Ascending aorta (tissue), 2 donors: ENCODE measurements around the gene CCDC50. TPM values are rescaled to one million over a fixed set of nuclear protein-coding genes. Genes with fewer than 3 reads are reported as not detected.

ENCODE experiments used
- DNase-seq, 2 donors: peaks; one replicate each; pipeline ENCODE4 v3.0.0-alpha.2; 2019; ENCODE audit warnings: low spot score in 2 of 2
- H3K27ac ChIP-seq, 2 donors: fragments of 200-600 bp; sonication (generic); one replicate each; pipeline ENCODE4 v1.5.1; 2016 to 2017; ENCODE audit warnings: mild to moderate bottlenecking in 1 of 2
- H3K27me3 ChIP-seq: fragments of 200-600 bp; sonication (generic); one replicate; pipeline ENCODE4 v1.5.1; 2017
- H3K36me3 ChIP-seq, 2 donors: fragments of 200-600 bp; sonication (generic); one replicate each; pipeline ENCODE4 v1.5.1; 2016
- H3K4me1 ChIP-seq, 2 donors: fragments of 200-600 bp; sonication (generic); one replicate each; pipeline ENCODE4 v1.5.1; 2016 to 2017; ENCODE audit warnings: mild to moderate bottlenecking in 1 of 2
- H3K4me3 ChIP-seq, 2 donors: fragments of 200-600 bp; sonication (generic); one replicate each; pipeline ENCODE4 v1.5.1; 2016 to 2017; ENCODE audit warnings: mild to moderate bottlenecking in 1 of 2
- H3K9me3 ChIP-seq, 2 donors: fragments of 200-600 bp; sonication (generic); one replicate each; pipeline ENCODE4 v1.5.1; 2016
- intact Hi-C: fragments of 100-400 bp; cut with DNase I; formaldehyde crosslinking; loops from one replicate; pipeline ENCODE4 v1.15.1; 2023
- total RNA-seq: library from RNA; depleted of rRNA; stranded (reverse); fragments of >200 nt; gene quantifications from one replicate; pipeline ENCODE4 v1.1.0, GENCODE V29; 2016
- TF ChIP-seq, protein P1 (sequence below), 3 experiments: fragments of 200-600 bp in 2 of 3; fragments of 450-650 bp in 1 of 3; sonication (generic) in 2 of 3; IDR thresholded peaks; one replicate each; pipeline ENCODE4 v1.5.1; 2016 to 2019; ENCODE audit warnings: antibody characterized with exemption in 3 of 3, mild to moderate bottlenecking in 1 of 3, moderate library complexity in 1 of 3

The CCDC50 gene
- total RNA-seq, 1 donor from 2014 or later, result 82.8 TPM

GRCh38 chr3:191424881-191425280 lies 95.7 kb downstream of the CCDC50 start:
- H3K9me3 ChIP-seq, result no peaks in the 10 kb centered on the region
- H3K27me3 ChIP-seq, result no peaks in the 10 kb centered on the region
- H3K36me3 ChIP-seq, result no peaks in the 10 kb centered on the region
- TF ChIP-seq, protein P1, sequence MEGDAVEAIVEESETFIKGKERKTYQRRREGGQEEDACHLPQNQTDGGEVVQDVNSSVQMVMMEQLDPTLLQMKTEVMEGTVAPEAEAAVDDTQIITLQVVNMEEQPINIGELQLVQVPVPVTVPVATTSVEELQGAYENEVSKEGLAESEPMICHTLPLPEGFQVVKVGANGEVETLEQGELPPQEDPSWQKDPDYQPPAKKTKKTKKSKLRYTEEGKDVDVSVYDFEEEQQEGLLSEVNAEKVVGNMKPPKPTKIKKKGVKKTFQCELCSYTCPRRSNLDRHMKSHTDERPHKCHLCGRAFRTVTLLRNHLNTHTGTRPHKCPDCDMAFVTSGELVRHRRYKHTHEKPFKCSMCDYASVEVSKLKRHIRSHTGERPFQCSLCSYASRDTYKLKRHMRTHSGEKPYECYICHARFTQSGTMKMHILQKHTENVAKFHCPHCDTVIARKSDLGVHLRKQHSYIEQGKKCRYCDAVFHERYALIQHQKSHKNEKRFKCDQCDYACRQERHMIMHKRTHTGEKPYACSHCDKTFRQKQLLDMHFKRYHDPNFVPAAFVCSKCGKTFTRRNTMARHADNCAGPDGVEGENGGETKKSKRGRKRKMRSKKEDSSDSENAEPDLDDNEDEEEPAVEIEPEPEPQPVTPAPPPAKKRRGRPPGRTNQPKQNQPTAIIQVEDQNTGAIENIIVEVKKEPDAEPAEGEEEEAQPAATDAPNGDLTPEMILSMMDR (IDR thresholded peaks at IDR 0.05), result no peak
- intact Hi-C loops, result no loop called here
- no peaks in the 10 kb centered on the region for H3K4me1 ChIP-seq
- no peak for DNase-seq
- no peak overlapping the region for H3K4me3 ChIP-seq
- no peak overlapping the region for H3K27ac ChIP-seq

DNA sequence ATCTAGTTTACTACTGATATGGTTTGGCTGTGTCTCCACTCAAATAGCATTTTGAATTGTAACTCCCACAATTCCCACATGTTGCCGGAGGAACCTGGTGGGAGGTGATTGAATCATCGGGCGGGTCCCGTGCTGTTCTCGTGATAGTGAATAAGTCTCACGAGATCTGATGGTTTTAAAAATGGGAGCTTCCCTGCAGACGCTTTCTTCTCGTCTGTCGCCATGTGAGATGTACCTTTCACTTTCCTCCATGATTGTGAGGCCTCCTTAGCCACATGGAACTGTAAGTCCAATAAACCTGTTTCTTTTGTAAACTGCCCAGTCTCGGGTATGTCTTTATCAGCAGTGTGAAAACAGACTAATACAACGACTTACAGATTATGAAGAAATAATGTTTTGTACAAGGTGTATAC lies 96.1 kb downstream of the CCDC50 start:
- intact Hi-C loops, result no loop called here
- Histone ChIP-seq H3K36me3 (no peaks in the 10 kb centered on the region), H3K9me3 (no peaks in the 10 kb centered on the region), H3K4me3 (no peak overlapping the region), H3K27ac (no peak overlapping the region), H3K27me3 (no peaks in the 10 kb centered on the region), H3K4me1 (no peaks in the 10 kb centered on the region)
- TF ChIP-seq, protein P1 (IDR thresholded peaks at IDR 0.05), result no peak
- no peak for DNase-seq

DNA sequence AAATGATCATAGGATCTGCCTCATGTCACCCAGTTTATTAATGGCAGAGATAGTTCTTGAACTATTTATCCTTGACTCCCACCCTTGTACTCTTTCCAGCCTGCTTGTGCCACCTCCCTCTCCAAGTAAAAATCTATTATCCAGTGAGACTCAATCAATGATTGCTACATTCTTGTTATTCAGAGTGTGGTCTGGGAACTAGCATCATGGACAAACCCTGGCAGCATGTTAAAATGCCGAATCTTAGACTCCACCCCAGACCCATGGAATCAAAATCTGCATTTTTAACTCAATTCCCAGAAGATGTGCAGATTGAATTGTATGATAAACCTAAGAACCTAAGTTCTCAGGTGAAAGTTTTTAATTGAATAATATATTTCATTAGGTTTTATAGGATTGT lies 97.1 kb downstream of the CCDC50 start:
- no peak for DNase-seq
- Histone ChIP-seq H3K4me1 (no peaks in the 10 kb centered on the region), H3K4me3 (no peak overlapping the region), H3K9me3 (no peaks in the 10 kb centered on the region), H3K27me3 (no peaks in the 10 kb centered on the region), H3K27ac (no peak overlapping the region), H3K36me3 (no peaks in the 10 kb centered on the region)
- intact Hi-C loops, result no loop called here
- TF ChIP-seq, protein P1 (IDR thresholded peaks at IDR 0.05), result no peak

DNA sequence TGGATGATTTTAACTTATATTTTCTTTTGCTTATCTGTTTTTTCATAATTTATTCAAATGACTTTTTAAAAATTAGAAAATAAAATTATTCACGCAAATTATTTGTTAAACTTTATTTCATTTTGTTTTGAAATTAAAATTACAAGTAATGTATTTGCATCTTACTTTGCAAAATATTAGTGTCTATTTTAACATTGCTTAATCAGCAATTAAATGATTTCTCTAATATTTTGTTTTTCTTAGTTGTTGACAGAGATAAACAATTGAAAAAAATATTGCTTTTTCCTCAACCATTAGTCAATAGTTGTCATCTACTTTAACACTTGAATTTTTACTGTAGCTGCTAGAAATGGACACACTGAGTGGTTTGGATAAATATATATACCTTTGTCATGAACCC lies 99.0 kb downstream of the CCDC50 start:
- Histone ChIP-seq H3K36me3 (no peaks in the 10 kb centered on the region), H3K27me3 (no peaks in the 10 kb centered on the region), H3K27ac (no peak overlapping the region), H3K9me3 (no peaks in the 10 kb centered on the region), H3K4me1 (no peaks in the 10 kb centered on the region), H3K4me3 (no peak overlapping the region)
- intact Hi-C loops, result no loop called here
- no peak for DNase-seq
- TF ChIP-seq, protein P1 (IDR thresholded peaks at IDR 0.05), result no peak

- no peaks in the 10 kb centered on the region for H3K9me3 ChIP-seq
- no peak for DNase-seq
- H3K27ac ChIP-seq, result no peak overlapping the region
- H3K27me3 ChIP-seq, result no peaks in the 10 kb centered on the region
- intact Hi-C loops, result no loop called here
- TF ChIP-seq, protein P1 (IDR thresholded peaks at IDR 0.05), result no peak
- H3K4me1 ChIP-seq, result no peaks in the 10 kb centered on the region
- H3K4me3 ChIP-seq, result no peak overlapping the region
- no peaks in the 10 kb centered on the region for H3K36me3 ChIP-seq
These were observed 100.9 kb downstream of the CCDC50 start for GRCh38 chr3:191430103-191430502.

GRCh38 chr3:191431160-191431822 lies 102.1 kb downstream of the CCDC50 start:
- TF ChIP-seq, protein P1 (IDR thresholded peaks at IDR 0.05), result no peak
- Histone ChIP-seq H3K27ac (no peak overlapping the region), H3K27me3 (no peaks in the 10 kb centered on the region), H3K9me3 (no peaks in the 10 kb centered on the region), H3K36me3 (no peaks in the 10 kb centered on the region), H3K4me3 (no peak overlapping the region), H3K4me1 (no peaks in the 10 kb centered on the region)
- intact Hi-C loops, result no loop called here
- DNase-seq, result no peak
